Breast epithelium (tissue), 3 donors: ENCODE results near the gene SCML1.

ENCODE experiments used
- CTCF ChIP-seq, 3 donors: fragments of 450-650 bp; IDR thresholded peaks; one replicate each; pipeline ENCODE4 v1.5.1; 2016 to 2017; ENCODE audit warnings: antibody characterized with exemption in 3 of 3, mild to moderate bottlenecking in 3 of 3, moderate library complexity in 3 of 3
- POLR2A ChIP-seq: fragments of 450-650 bp; IDR thresholded peaks from one replicate; pipeline ENCODE4 v1.6.1; 2016; ENCODE audit warnings: antibody characterized with exemption, mild to moderate bottlenecking, moderate library complexity

- TF ChIP-seq CTCF (IDR thresholded peaks at IDR 0.05): no peak
- no peak for TF ChIP-seq POLR2A
Measured at GRCh38 chrX:17792826-17793225, 55.5 kb downstream of the SCML1 start.
